HG03342 (cell line): Measurements from ENCODE around the gene SURF1.
A peak's percentile ranks its signal among the peaks of the same experiment; 100 is the strongest.
"Not testable (repeated sequence)": the region's sequence is repeated elsewhere in the genome, so short reads cannot be mapped to it uniquely, and the experiment has no call there.

Experiments used
- ATAC-seq: cut with Tn5 transposase; IDR thresholded peaks from one replicate; pipeline ENCODE4 v1.9.1; 2021; ENCODE audit warnings: mild to moderate bottlenecking, moderate library complexity; ENCODE audit not compliant: unreplicated experiment

Gene SURF1

GRCh38 chr9:133356391-133357091 is at the start of gene SURF1, which contains the start of gene SURF2:
Gene SURF1, minus strand, starts transcription at chr9:133356487. Its CDS starts 34 bp downstream, at chr9:133356453.
Gene SURF2, plus strand, starts transcription at chr9:133356550. Its CDS starts 43 bp downstream, at chr9:133356593.
- ATAC-seq, result peak; percentile 64

GRCh38 chr9:133405508-133406438 is 49.5 kb upstream of the SURF1 start:
- no peak for ATAC-seq

GRCh38 chr9:133404454-133405002 is 48.2 kb upstream of the SURF1 start:
- no peak for ATAC-seq

GRCh38 chr9:133403766-133404453 is 47.6 kb upstream of the SURF1 start:
- no peak for ATAC-seq

GRCh38 chr9:133402689-133403088 is 46.4 kb upstream of the SURF1 start:
- ATAC-seq, result no peak

GRCh38 chr9:133401588-133401987 is 45.3 kb upstream of the SURF1 start:
- no peak for ATAC-seq

- no peak for ATAC-seq
Observed at GRCh38 chr9:133400292-133400691, 44.0 kb upstream of the SURF1 start.

- ATAC-seq, result no peak
Observed at GRCh38 chr9:133397895-133398294, 41.6 kb upstream of the SURF1 start.

GRCh38 chr9:133397370-133397769 is 41.1 kb upstream of the SURF1 start:
- ATAC-seq, result no peak

- no peak for ATAC-seq
Observed at GRCh38 chr9:133396952-133397351, 40.7 kb upstream of the SURF1 start.

GRCh38 chr9:133394687-133395271 is 38.5 kb upstream of the SURF1 start:
- ATAC-seq, result no peak

GRCh38 chr9:133393399-133393798 is 37.1 kb upstream of the SURF1 start:
- no peak for ATAC-seq

- ATAC-seq, result not testable (repeated sequence)
Observed at GRCh38 chr9:133392308-133392707, 36.0 kb upstream of the SURF1 start.

GRCh38 chr9:133391449-133391848 is 35.2 kb upstream of the SURF1 start:
- not testable (repeated sequence) for ATAC-seq

GRCh38 chr9:133390713-133391112 is 34.4 kb upstream of the SURF1 start:
- ATAC-seq, result no peak

GRCh38 chr9:133389562-133389961 is 33.3 kb upstream of the SURF1 start:
- ATAC-seq, result no peak

- ATAC-seq, result no peak
Observed at GRCh38 chr9:133389025-133389557, 32.8 kb upstream of the SURF1 start.

- ATAC-seq, result no peak
Observed at GRCh38 chr9:133387680-133388079, 31.4 kb upstream of the SURF1 start.

GRCh38 chr9:133386338-133386737 is 30.1 kb upstream of the SURF1 start:
- ATAC-seq, result no peak

GRCh38 chr9:133385452-133385851 is 29.2 kb upstream of the SURF1 start:
- no peak for ATAC-seq
